ELR (cell line): ENCODE results near the gene CTSG.
A peak's percentile ranks its signal among the peaks of the same experiment; 100 is the strongest.
"Not testable (repeated sequence)": the region's sequence is repeated elsewhere in the genome, so short reads cannot be mapped to it uniquely, and the experiment has no call there.

ENCODE experiments used
- DNase-seq: peaks from one replicate; pipeline ENCODE4 v3.0.0-alpha.2; 2015; ENCODE audit warnings: low read depth

CTSG gene

GRCh38 chr14:24576182-24576581 is at the start of gene CTSG:
Gene CTSG (minus strand): TSS chr14:24576250. CDS start chr14:24576223, 27 bp downstream.
- no peak for DNase-seq

- no peak for DNase-seq
These were observed 37.7 kb upstream of the CTSG start for GRCh38 chr14:24613747-24614146.

- no peak for DNase-seq
These were observed 37.2 kb upstream of the CTSG start for GRCh38 chr14:24613241-24613640.

- DNase-seq: no peak
These were observed 36.1 kb upstream of the CTSG start for GRCh38 chr14:24612196-24612595.

GRCh38 chr14:24609655-24610344 is 33.8 kb upstream of the CTSG start, which contains the start of gene GZMH:
Gene GZMH (minus strand): TSS chr14:24609685. CDS start chr14:24609613, 72 bp downstream.
- DNase-seq: no peak

- no peak for DNase-seq
These were observed 31.8 kb upstream of the CTSG start for GRCh38 chr14:24607635-24608514.

- DNase-seq: no peak
These were observed 31.0 kb upstream of the CTSG start for GRCh38 chr14:24607081-24607480.

- no peak for DNase-seq
These were observed 30.2 kb upstream of the CTSG start for GRCh38 chr14:24606297-24606696.

GRCh38 chr14:24605435-24606190 is 29.6 kb upstream of the CTSG start:
- DNase-seq: peak; percentile 28

GRCh38 chr14:24597403-24597802 is 21.4 kb upstream of the CTSG start:
- DNase-seq: no peak

- no peak for DNase-seq
These were observed 19.2 kb upstream of the CTSG start for GRCh38 chr14:24595073-24595808.

- not testable (repeated sequence) for DNase-seq
These were observed 15.0 kb upstream of the CTSG start for GRCh38 chr14:24591004-24591403.

- not testable (repeated sequence) for DNase-seq
These were observed 8.4 kb upstream of the CTSG start for GRCh38 chr14:24584402-24584801.

GRCh38 chr14:24578558-24578957 is 2.5 kb upstream of the CTSG start:
- no peak for DNase-seq

GRCh38 chr14:24576771-24577170 is 721 bp upstream of the CTSG start:
- DNase-seq: no peak

GRCh38 chr14:24574206-24574774 is 1.8 kb downstream of the CTSG start:
- no peak for DNase-seq

- no peak for DNase-seq
These were observed 9.7 kb downstream of the CTSG start for GRCh38 chr14:24566318-24566717.

- DNase-seq: no peak
These were observed 10.3 kb downstream of the CTSG start for GRCh38 chr14:24565766-24566165.

- no peak for DNase-seq
These were observed 12.5 kb downstream of the CTSG start for GRCh38 chr14:24563505-24563904.

- DNase-seq: peak; percentile 20
These were observed 19.3 kb downstream of the CTSG start for GRCh38 chr14:24556756-24557155.

- not testable (repeated sequence) for DNase-seq
These were observed 27.0 kb downstream of the CTSG start for GRCh38 chr14:24549064-24549463.
